Peyer's patch (tissue), 4 donors: ENCODE measurements around the gene SREBF2.

Experiments used
- CTCF ChIP-seq, 6 experiments: fragments of 450-650 bp in 4 of 6; fragments of 200-600 bp in 2 of 6; sonication (generic) in 1 of 6; IDR thresholded peaks; one replicate each; pipeline ENCODE4 v1.5.1; 2017 to 2019; ENCODE audit warnings: antibody characterized with exemption in 6 of 6, mild to moderate bottlenecking in 3 of 6, moderate library complexity in 1 of 6
- POLR2A ChIP-seq, 2 donors: fragments of 450-650 bp; IDR thresholded peaks; one replicate each; pipeline ENCODE4 v1.5.1; 2017; ENCODE audit warnings: antibody characterized with exemption in 2 of 2, mild to moderate bottlenecking in 2 of 2, moderate library complexity in 2 of 2

- no peak for TF ChIP-seq POLR2A (IDR thresholded peaks at IDR 0.05)
- no peak for TF ChIP-seq CTCF (IDR thresholded peaks at IDR 0.05)
These were observed 31.6 kb upstream of the SREBF2 start for GRCh38 chr22:41801147-41801819.
